Smooth muscle cell (in vitro differentiated cells): ENCODE measurements around the gene SBF2. TPM values are rescaled to one million over a fixed set of nuclear protein-coding genes. Genes with fewer than 3 reads are reported as not detected.

Source experiments
- DNase-seq: peaks from one replicate; lab custom pipeline; 2025; ENCODE audit not compliant: unreplicated experiment; lab: John Stamatoyannopoulos, UW
- H2AFZ ChIP-seq: fragments of 200-600 bp; sonication (generic); 2 replicates; pipeline ENCODE4 v1.6.0; 2016; ENCODE audit warnings: antibody characterized with exemption, low read depth, mild to moderate bottlenecking
- H3F3A ChIP-seq: fragments of 200-600 bp; sonication (generic); 2 replicates; pipeline ENCODE4 v1.6.0; 2017; ENCODE audit warnings: antibody characterized with exemption, low read depth
- H3K27ac ChIP-seq: fragments of 200-600 bp; sonication (generic); 2 replicates; pipeline ENCODE4 v1.5.1; 2016; ENCODE audit warnings: low read depth, mild to moderate bottlenecking
- H3K27me3 ChIP-seq: fragments of 200-600 bp; sonication (generic); 2 replicates; pipeline ENCODE4 v1.6.1; 2016; ENCODE audit warnings: low read depth, mild to moderate bottlenecking
- H3K36me3 ChIP-seq: fragments of 200-600 bp; sonication (generic); 2 replicates; pipeline ENCODE4 v1.5.1; 2016; ENCODE audit warnings: low read depth
- H3K4me1 ChIP-seq: fragments of 200-600 bp; sonication (generic); 2 replicates; pipeline ENCODE4 v1.5.1; 2016; ENCODE audit warnings: low read depth
- H3K4me2 ChIP-seq: fragments of 200-600 bp; sonication (generic); 2 replicates; pipeline ENCODE4 v1.6.0; 2016; ENCODE audit warnings: mild to moderate bottlenecking
- H3K4me3 ChIP-seq: fragments of 200-600 bp; sonication (generic); 2 replicates; pipeline ENCODE4 v1.5.1; 2016; ENCODE audit warnings: mild to moderate bottlenecking
- H3K79me2 ChIP-seq: fragments of 200-600 bp; sonication (generic); 2 replicates; pipeline ENCODE4 v1.6.0; 2016; ENCODE audit warnings: low read depth, mild to moderate bottlenecking
- H3K9ac ChIP-seq: fragments of 200-600 bp; sonication (generic); 2 replicates; pipeline ENCODE4 v1.6.0; 2016; ENCODE audit warnings: low read depth
- H3K9me3 ChIP-seq: fragments of 200-600 bp; sonication (generic); replicated peaks from 2 replicates; pipeline ENCODE4 v1.5.1; 2016; ENCODE audit warnings: low read depth
- H4K20me1 ChIP-seq: fragments of 200-600 bp; sonication (generic); 2 replicates; pipeline ENCODE4 v1.6.0; 2016; ENCODE audit warnings: low read depth
- WGBS: methylation state at CpG from one replicate; pipeline ENCODE4 v1.1.7; 2016; ENCODE audit warnings: low lambda C conversion rate; 5-methylcytosine and 5-hydroxymethylcytosine counted together
- polyA plus RNA-seq: library from polyadenylated mRNA; unstranded; fragments of >200 nt; fragmentation: Nextera tagmentation; extraction: Ambion mirVana; gene quantifications from 2 replicates; pipeline ENCODE4 v1.2.1, GENCODE V29; 2016
- total RNA-seq: library from RNA; depleted of rRNA; stranded (reverse); fragments of >200 nt; gene quantifications from 2 replicates; pipeline ENCODE4 v1.2.3, GENCODE V29; 2014
- TF ChIP-seq, protein P1 (sequence below): fragments of 200-600 bp; sonication (generic); IDR thresholded peaks from 2 replicates; pipeline ENCODE4 v1.5.1; 2017; ENCODE audit warnings: borderline replicate concordance, mild to moderate bottlenecking, antibody characterized with exemption; ENCODE audit not compliant: insufficient read depth, poor library complexity, severe bottlenecking

SBF2 gene
- total and polyA plus RNA-seq, 2 experiments from 2014 or later: 19.0 to 80.7 TPM

DNA sequence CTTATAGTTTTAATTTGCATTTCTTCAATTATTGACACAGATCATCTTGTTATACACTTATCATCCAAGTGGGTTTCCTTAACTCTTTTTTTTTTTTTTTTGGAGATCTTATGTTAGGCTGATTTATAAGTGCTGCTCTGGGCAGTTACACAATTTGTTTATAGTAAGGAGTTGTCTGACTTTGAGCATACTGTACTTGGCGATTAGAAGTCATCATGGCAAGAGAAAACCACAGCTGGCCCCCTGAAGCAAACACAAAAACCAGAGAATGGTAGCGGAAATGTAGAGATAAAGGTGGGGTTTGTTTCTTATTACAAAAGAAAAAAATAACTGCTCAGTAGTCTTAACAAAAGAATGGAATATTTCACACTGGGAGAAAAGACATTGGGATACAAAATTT is 337.5 kb downstream of the SBF2 start:
- Histone ChIP-seq H3K9ac (no peak overlapping the region), H3F3A (no peaks in the 10 kb centered on the region), H2AFZ (no peak overlapping the region), H4K20me1 (no peaks in the 10 kb centered on the region), H3K36me3 (no peaks in the 10 kb centered on the region), H3K9me3 (no peaks in the 10 kb centered on the region), H3K4me3 (no peak overlapping the region), H3K4me1 (peaks cover 6% of the 10 kb centered on the region), H3K27me3 (no peaks in the 10 kb centered on the region), H3K79me2 (no peaks in the 10 kb centered on the region), H3K27ac (peak overlapping the region; percentile 28), H3K4me2 (peak overlapping the region; percentile 8)
- TF ChIP-seq, protein P1, sequence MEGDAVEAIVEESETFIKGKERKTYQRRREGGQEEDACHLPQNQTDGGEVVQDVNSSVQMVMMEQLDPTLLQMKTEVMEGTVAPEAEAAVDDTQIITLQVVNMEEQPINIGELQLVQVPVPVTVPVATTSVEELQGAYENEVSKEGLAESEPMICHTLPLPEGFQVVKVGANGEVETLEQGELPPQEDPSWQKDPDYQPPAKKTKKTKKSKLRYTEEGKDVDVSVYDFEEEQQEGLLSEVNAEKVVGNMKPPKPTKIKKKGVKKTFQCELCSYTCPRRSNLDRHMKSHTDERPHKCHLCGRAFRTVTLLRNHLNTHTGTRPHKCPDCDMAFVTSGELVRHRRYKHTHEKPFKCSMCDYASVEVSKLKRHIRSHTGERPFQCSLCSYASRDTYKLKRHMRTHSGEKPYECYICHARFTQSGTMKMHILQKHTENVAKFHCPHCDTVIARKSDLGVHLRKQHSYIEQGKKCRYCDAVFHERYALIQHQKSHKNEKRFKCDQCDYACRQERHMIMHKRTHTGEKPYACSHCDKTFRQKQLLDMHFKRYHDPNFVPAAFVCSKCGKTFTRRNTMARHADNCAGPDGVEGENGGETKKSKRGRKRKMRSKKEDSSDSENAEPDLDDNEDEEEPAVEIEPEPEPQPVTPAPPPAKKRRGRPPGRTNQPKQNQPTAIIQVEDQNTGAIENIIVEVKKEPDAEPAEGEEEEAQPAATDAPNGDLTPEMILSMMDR: no peak
- 61% methylated on average over 2 of the region's 2 CpGs for WGBS
- DNase-seq: no peak

DNA sequence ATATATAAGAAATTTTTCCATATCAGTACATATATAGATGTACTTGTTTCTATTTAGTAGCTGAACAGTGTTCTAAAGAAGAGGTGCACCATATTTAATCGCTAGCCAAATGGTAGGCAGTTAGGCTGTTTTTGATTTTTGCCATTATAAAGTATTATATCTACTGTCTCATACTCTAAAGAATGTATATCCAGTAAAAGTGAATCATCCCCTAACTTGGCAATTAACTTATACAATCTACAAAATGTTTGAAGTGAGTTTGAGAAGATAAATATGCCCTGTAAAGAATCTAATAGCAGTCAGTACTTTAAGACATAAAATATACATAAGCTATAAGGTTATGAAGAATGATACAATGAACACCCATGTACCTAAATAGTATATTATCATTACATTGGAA is 338.6 kb downstream of the SBF2 start:
- Histone ChIP-seq H3K27ac (no peak overlapping the region), H3K4me2 (no peak overlapping the region), H3K4me1 (peaks cover 6% of the 10 kb centered on the region), H3K36me3 (no peaks in the 10 kb centered on the region), H3K79me2 (no peaks in the 10 kb centered on the region), H3K27me3 (no peaks in the 10 kb centered on the region), H3K9me3 (no peaks in the 10 kb centered on the region), H3K9ac (no peak overlapping the region), H3F3A (no peaks in the 10 kb centered on the region), H2AFZ (no peak overlapping the region), H4K20me1 (no peaks in the 10 kb centered on the region), H3K4me3 (no peak overlapping the region)
- TF ChIP-seq, protein P1: no peak
- 97% methylated on average over 1 of the region's 1 CpG for WGBS
- DNase-seq: no peak

DNA sequence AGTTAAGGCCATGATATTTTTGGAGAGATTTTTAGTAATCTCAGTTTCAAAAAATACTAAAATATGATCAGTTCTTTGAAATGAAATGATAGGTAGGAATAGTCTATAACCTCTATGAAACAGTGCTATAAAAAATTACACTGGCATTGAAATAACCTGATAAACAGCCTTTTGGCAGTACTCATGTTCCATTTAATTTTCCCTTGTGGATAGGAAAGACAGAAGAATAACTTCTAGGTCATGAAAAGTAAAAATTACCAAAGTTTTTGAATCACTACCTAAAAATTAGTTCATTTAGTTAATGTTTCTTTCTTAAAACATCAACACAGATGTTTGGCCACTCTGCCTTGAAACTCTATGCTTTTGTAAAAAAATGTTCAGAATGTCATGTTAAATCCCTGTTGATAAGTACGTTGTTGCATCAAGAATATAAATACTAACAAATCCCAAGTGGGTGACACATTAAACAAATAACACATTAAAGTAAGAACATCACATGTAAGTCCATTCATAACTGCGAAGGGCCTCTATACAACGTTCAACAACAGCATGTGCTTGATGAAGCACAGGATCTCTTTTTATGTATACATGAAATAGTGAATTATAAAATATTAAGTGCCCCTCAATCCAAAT is 339.9 kb downstream of the SBF2 start:
- H3K27ac ChIP-seq: peak overlapping the region; percentile 23
- TF ChIP-seq, protein P1: no peak
- WGBS: 49% methylated on average over 3 of the region's 3 CpGs

More for the DNA sequence above, 339.9 kb downstream of the SBF2 start:
- no peaks in the 10 kb centered on the region for H3K36me3 ChIP-seq
- H3K9ac ChIP-seq: no peak overlapping the region
- H4K20me1 ChIP-seq: no peaks in the 10 kb centered on the region
- peak overlapping the region; percentile 5 for H3K4me2 ChIP-seq
- no peaks in the 10 kb centered on the region for H3K27me3 ChIP-seq
- peaks cover 6% of the 10 kb centered on the region for H3K4me1 ChIP-seq
- no peak overlapping the region for H2AFZ ChIP-seq
- H3K4me3 ChIP-seq: no peak overlapping the region
- no peaks in the 10 kb centered on the region for H3F3A ChIP-seq
- DNase-seq: no peak
- no peaks in the 10 kb centered on the region for H3K79me2 ChIP-seq
- no peaks in the 10 kb centered on the region for H3K9me3 ChIP-seq
